ENCODE data around the gene PPP3CA.
"Not testable (repeated sequence)": the region's sequence is repeated elsewhere in the genome, so short reads cannot be mapped to it uniquely, and the experiment has no call there.

PPP3CA gene

DNA sequence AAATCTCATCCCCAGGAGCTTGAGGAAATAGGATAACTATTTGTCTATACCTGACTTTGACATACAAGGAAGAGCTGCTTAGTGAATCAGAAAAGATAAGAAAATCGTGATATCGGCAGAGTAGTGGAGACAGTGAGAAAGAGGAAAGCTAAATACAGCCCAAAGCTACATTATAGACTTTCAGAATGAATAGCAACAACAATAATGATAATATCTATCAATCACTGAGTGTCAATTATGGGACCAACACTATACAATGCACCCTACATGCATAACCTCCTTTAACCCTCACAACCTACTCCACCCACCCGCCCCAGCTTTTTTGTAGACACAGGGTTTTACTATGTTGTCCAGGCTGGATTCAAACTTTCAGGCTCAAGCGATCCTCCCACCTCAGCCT, 205.1 kb downstream of the PPP3CA start:
- no peak for DNase-seq (ENCODE audit: low read depth in 2 of 2)

DNA sequence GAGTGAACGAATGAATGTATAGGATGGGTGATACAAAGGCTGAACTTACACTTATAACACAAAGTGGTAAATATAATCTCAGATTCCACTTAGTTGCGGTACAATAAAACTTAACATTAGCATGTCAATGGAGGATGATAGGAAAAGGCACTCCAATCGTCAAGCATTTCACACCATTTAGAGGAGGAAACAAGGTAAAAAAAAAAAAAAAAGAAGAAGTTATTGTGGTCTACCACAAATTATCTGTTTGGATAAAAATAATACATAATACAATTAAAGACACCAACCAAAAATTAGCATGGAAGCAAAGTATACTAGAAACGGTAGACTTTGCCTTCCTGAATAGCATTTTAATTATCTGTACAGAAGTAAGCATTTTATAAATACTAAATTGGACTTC, 205.5 kb downstream of the PPP3CA start:
- no peak for DNase-seq (ENCODE audit: low read depth in 2 of 2)

DNA sequence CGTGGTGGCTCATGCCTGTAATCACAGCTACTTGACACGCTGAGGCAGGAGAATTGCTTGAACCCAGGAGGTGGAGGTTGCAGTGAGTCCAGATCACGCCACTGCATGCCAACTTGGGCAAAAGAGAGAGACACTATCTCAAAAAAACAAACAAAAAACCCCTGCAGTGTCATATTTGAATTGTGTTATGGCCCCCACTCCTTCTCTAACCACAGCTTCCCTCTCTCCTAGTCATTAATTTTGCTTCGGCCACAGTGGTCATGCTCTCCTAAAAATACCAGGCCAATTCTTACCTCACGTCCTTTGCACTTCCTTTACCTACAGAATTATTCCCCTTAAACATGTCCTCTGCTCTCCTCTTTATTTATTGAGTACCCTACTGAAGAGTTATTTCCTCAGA, 206.1 kb downstream of the PPP3CA start:
- no peak for DNase-seq (ENCODE audit: low read depth in 2 of 2)

DNA sequence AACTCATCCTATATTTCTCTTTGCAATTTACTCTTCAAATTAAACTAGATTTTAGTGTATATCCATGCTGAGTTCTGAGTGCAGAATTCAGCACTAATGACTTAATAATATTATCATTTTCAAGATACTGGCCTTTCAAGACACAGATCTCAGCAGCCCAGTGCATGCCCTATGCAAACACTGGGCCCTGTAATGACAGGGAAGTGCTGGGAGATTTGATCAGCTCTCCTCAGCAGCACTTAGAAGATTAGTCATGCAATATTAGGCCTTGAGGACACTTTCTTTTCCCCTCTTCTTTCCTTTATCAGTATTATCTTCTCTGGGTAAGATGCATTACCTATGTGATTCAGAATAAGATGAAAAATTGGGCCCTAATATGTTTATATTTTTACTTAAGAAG, 207.1 kb downstream of the PPP3CA start:
- DNase-seq (ENCODE audit: low read depth in 2 of 2): no peak

DNA sequence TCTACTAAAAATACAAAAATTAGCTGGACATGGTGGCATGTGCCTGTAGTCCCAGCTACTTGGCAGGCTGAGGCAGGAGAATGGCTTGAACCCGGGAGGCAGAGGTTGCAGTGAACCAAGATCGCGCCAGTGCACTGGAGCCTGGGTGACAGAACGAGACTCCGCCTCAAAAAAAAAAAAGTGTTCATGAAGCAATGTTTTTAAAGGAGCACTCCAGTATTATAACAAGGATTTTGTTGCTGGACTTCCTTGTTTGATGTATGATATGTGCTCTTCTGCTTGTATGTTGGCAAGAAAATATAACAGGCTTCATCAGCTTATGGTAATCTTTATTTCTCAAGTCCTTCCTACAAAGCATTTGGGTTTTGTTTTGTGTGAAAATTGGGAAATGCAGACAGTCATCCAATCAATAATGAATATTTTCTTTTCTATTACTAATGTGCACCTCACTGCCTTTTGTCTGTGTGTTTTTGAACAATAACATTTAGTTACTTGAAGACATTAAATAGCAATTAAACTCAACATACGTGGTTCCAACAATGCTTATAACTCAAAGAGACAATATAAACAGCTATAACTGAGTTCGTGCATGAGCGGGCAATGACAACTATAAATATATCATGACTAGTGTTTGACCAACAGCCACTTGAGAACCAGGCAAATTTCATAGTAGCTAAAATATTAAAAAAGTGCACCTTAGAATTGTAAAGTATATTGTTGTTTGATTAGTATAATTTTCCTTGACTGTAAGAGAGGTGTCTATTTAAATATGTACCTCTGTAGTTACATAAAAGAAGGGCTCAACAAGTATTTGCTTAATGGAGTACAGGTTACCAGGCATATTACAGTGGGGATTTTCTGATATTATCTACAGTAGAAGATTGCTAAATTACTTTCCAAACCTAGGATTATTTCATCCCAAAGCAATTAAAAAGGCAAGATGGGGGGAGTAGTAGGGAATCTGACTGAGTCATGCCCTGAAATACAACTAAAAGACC, 210.7 kb downstream of the PPP3CA start:
- no peak for DNase-seq (ENCODE audit: low read depth in 2 of 2)

DNA sequence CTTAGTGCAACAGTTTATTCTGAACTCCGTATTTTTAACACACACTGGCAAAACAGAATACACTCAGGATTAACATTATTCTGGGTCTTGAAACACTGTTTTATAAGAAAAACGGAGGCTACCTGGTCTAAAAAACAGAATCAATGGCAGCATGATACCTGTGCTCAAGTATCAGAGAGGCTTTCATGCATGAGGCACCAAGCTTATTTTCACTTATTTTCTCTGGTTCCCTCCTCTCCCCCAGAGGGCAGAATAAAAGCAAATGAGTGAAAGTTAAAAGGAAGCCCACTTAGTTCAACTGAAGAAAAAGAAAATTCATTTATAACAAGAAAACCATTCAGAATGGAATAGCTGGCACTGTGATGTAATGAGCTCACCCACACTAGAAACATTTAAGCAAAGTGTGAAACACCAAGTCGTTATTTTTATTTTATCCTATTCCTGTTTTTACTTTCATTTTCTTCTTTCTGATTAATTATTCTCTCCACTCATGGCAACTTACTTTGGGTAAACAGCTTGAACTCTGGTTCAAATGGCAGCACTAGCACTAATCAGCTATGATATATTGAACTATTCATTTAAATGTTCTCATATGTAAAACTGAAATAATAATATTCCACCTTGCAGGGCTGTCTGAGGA, 211.8 kb downstream of the PPP3CA start:
- DNase-seq (ENCODE audit: low read depth in 2 of 2): no peak

DNA sequence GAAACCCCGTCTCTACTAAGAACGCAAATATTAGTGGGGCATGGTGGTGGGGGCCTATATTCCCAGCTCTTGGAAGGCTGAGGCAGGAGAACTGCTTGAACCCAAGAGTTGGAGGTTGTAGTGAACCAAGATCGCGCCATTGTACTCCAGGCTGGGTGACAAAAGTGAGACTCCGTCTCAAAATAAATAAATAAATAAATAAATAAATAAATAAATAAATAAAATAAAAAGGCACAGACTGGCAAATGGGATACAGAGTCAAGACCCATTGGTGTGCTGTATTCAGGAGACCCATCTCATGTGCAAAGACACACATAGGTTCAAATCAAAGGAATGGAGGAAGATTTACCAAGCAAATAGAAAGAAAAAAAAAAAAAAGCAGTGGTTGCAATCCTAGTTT, 216.3 kb downstream of the PPP3CA start:
- DNase-seq (ENCODE audit: low read depth in 2 of 2): not testable (repeated sequence)

DNA sequence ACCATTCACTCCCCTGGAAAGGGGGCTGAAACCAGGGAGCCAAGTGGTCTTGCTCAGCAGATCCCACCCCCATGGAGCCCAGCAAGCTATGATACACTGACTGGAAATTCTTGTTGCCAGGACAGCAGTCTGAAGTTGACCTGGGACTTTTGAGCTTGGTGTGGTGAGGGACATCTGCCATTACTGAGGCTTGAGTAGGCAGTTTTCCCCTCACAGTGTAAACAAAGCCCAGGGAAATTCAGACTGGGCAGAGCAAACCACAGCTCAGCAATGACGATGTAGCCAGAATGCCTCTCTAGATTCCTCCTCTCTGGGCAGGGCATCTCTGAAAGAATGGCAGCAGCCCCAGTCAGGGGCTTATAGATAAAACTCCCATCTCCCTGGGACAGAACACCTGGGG, 218.4 kb downstream of the PPP3CA start:
- not testable (repeated sequence) for DNase-seq (ENCODE audit: low read depth in 2 of 2)

DNA sequence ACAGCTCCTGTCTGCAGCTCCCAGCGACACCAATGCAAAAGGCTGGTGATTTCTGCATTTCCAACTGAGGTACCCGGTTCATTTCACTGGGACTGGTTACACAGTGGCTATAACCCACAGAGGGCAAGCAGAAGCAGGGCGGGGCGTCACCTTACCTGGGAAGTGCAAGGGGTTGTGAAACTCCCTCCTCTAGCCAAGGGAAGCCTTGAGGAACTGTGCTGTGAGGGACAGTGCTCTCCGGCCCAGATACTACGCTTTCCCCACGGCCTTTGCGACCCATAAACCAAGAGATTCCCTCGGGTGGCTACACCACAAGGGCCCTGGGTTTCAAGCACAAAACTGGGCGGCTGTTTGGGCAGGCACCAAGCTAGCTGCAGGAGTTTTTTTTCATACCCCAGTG, 218.9 kb downstream of the PPP3CA start:
- DNase-seq (ENCODE audit: low read depth in 2 of 2): no peak

DNA sequence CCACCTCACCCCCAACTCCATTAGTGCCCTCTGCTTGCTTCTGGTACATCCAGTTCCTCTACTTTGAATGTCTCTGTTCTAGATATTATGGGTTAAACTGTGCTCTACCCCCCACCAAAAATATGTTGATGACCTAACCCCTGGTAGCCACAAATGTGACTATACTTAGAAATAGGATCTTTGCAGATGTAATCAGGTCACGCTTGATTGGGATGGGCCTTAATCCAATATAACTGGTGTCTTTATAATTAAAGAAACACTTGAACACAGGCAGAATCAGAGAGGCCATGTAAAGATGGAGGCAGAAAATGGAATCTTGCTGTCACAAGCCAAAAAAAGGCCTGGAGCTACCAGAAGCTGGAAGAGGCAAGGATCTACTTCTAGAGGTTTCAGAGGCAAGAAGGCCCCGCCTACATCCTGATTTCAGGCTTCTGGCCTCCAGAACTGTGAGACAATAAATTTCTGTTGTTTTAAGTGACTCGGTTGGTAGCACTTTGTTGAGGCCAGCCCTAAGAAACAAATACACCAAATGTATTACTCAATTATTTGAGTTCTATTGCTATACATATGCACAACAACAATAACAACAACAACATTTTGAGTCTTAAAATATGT, 220.0 kb downstream of the PPP3CA start:
- DNase-seq (ENCODE audit: low read depth in 2 of 2): no peak

DNA sequence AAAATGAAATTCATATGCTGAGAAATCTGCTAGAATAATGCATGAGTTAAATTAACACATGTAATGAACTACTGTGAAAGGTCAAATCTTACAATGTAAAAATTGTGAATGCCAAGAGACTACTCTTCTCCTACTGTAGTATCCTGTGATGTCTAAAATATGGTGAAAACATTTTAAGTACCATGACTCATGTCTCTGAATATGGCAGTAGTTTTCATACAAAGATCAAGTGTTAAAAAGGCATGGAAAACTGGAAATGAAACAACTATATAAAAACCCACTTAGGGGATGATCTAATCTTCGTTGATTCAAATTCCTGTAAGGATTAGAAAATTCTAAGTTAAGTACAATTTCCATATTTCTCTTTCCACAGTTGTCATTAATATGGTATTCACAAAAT, 221.3 kb downstream of the PPP3CA start:
- no peak for DNase-seq (ENCODE audit: low read depth in 2 of 2)

DNA sequence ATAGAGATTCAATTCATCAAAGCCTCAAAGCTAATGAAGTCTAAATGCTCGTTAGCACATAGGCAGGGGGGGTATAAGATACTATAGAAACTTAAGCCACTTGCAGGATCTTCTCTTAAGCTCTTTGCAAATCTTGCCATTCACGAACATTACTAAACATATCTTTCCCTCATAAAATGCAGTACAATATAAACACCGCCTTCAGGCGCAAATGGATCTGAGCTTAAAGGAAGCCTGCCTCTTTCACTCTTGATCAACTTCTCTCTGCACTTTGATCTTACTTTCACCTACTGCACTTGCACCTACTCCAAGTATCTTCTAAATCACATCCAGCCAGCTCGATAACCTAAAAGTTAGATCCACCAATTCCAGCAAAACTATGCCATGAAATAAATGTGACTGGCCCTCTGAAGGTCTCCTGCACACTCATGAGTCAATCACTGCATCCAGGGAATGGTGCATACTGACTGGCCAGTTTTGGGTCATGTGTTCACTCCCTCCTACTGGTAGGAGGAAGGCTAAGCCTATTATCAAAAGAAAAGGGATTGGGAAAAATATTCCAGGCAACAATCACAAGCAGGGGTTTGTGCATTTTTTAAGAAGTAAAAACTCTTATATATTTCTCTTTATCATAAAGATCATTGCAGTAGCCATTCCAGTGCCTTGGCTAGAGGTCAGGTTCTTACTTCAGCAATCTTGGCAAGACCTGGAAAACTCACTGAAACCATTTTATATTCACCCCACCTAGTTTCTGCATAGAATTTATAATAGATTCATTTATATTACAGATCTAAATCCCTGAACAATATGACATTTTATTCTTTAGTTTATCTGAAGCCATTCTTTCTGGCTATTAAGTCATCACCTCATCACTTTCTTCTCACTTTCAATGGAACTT, 222.0 kb downstream of the PPP3CA start:
- DNase-seq (ENCODE audit: low read depth in 2 of 2): no peak

DNA sequence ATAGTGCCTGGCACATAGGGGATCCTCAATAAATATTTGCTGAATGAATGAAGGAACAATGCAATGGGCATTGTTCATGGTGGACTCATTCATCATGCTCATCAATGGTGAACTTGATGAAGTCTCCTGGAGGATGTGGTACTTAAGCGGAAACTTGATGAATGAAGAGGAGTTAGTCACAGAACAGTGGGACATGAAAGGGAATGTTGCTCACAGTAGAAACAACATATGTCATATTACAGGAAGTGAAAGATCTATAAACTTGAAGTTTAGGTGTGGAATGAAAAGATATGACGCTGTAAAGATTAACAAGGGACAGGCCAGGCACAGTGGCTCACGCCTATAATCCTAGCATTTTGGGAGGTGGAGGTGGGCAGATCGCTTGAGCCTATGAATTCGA, 224.1 kb downstream of the PPP3CA start:
- no peak for DNase-seq (ENCODE audit: low read depth in 2 of 2)

DNA sequence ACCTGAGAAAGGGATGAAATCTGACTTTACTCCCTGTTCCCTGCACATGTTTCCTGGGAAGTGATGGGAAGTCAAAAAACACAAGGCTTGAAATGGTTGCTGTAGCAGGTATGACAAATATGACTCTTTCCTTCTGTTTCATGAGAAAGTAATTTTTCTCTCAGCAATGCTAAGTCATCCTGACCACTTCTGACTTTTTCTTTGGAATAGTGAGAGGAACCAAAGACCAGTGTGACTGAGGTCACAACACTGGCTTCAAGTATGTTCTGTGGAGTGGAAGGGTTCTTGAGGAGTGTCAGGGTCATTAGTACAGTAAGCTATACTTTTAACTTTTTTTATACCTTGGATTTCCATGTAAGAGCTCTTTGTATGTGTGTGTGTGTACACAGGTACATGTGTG, 225.3 kb downstream of the PPP3CA start:
- no peak for DNase-seq (ENCODE audit: low read depth in 2 of 2)

DNA sequence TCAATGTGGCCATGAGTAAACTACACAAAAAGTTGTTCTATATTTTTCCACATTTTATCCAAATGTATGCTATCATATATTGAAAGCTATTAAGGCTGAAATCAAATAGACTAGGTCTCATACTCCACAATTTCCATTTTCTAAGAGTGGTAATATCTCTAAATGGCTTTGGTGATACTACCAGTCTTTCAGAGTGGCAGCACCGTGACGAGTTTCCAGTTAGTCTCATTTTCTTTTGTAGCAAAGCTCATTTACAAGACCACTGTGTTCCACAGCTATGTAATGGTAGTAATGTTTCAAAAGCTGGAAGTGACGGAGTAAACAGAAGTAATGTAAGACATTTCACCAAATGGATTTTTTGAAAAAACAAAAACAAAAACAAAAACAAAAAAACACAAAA, 228.2 kb downstream of the PPP3CA start:
- DNase-seq (ENCODE audit: low read depth in 2 of 2): no peak

DNA sequence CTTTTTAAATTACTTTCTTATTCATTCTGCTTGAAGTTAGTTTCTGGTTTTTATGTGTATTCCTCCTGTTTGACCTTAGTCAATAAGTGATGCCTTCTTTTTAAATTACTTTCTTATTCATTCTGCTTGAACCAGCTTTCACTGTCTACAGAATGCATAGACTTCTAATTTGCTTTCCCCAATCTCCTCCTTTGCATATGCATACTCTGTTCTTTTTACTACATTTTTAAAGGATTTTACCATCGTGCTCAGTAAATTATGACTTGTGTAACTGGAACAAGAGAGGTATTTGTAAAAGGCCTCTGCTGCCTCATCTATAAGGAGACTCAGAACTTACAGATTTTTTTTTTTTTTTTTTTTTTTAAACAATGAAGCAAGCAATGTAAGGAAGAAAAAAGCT, 228.7 kb downstream of the PPP3CA start:
- no peak for DNase-seq (ENCODE audit: low read depth in 2 of 2)

DNA sequence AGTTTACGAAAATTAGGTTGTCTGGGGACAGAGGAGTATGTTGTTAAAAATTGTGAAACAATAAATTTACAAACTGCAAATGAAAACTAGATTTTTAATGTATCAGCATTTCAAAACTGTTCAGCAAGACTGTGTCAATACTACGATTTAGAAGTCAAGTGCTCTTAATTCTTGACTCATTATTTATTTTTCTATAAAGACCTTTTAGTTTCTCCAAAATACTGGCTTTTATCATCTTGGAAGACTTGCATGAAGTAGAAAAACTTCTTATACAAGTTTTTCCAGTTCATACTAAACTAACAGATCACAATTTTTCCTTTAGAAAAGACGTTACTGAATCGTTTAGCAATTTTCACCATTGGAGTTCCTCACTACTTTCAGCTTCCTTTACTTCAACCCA, 231.4 kb downstream of the PPP3CA start:
- DNase-seq (ENCODE audit: low read depth in 2 of 2): no peak

DNA sequence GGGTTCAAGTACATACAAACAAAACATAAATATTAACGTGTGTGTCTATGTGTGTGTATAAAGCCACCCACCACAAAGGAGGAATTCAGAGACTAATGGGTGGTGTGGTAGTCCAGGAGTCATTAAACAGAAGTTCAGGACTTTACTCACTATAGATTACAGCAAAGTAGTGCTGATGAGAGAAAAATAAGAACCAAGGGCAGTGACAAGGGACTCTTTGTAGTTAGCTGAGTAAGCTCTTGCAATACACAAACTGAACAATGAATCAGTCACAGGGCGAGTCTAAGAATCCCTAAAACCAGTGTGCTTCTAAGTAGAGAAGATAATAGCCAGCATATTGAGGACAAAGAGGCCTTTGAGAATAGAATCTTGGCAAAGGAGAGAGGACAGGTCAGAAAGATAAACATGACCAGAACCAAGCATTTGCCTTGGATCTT, 232.4 kb downstream of the PPP3CA start:
- DNase-seq (ENCODE audit: low read depth in 2 of 2): no peak

DNA sequence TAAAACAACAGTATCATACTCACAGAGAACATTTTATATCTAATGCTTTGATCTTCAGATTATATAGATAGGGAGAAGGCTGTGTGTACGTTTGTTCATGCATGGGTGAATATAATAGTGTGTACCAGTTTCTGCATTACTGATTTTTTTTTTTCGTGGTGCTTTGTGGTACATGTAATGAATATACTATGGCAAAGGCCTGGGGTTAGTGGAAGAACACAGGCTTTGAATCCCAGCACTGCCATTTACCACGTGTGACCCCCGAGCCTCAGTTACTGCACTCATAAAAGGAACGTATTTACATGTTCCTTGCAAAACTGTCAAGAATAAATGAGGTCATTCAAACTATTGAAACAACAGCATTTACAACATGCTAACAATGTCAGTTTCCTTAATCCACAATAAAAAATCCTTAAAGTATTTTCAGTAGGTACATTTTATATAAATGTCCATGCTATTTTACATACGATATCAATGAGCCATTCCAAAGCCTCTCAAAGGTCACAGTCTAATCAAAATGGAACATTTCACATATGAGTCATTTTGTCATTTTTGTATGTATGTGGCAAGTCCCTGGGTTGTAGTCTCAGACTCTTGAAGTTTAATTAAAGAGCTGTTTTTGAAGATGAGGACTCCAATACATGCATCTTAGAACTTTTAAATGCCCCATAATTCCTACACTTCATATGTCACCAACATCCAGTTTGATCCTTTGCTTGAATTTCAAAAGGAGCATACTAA, 242.8 kb downstream of the PPP3CA start:
- DNase-seq (ENCODE audit: low read depth in 2 of 2): no peak

DNA sequence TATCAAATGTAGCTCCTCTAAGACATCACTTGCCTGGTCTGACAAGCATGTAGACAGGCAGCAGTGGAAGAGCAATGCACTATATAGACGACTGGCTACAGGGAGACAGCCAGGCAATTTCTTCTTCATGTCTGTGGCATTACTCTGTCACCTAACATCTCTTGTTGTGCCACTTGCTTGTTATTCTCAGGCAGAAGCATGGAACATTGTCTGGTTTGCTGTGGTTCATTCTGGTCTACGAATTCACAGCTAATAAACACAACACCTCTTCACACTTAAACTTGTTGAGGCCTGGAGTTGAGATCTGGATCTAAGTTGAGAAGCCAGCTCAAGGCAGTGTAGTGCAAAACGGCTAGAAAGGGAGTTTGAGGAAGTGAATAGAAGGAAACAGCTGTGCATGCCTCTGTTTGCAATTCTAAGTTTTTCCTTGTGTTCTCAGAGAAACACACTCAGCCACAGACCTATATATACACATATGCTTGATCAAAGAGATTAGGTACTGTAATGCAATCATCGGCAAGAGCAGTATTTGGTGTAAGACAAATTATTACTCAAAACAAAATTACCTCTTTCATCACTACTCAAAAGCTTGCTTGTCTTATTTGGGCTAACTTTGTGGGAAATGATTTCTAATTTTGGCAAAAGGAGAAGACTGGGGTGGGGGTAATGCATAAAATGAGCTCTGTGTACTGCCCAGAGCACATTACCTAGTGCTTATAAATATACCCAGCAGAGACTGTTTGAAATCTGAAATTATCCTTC, 243.8 kb downstream of the PPP3CA start:
- no peak for DNase-seq (ENCODE audit: low read depth in 2 of 2)
